ENCODE measurements around the gene HABP2.

DNA sequence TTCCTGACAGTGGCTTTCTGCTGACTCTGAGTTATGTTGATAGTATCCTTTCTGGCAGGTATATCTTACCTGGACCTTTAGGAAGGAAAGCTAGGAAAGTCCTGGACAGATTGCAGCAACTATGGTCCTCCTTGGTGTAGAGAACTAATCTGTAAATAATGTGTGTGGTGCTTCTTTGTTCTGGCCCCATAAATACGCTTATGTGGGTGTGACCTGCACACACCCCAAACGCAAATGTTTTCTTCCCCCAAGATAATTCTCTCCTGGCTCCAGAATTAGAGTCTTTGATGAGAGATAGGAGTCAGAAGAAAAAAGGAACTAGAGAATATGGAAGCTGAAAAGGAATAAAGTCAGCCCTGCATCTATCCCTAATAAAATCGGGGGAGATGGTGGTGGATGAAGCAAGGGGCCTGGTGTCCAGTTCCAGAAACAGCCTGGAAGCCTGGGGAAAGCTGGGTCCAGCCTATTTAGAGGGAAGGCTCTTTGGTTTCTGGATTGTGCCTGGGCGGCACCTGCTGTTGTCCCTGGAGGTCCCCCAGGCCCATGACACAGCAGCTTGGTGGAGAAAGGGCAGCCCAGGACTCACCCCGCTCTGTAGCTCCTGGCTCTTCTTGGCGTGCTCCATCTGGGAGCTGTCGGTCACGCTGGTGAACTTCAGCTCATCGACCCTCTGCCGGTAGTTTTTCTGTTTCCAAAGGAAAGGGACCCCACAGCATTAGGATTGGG, 72.8 kb downstream of the HABP2 start:
- TF ChIP-seq CTCF (conservative IDR thresholded peaks at IDR 0.05; ENCODE audit: low read depth in 2 of 2) (no peak), EZH2 (IDR thresholded peaks at IDR 0.05; ENCODE audit: low read depth, unreplicated experiment) (no peak), JUNB (IDR thresholded peaks at IDR 0.05; ENCODE audit: unreplicated experiment) (no peak), CREB1 (CRISPR knock-in tag; IDR thresholded peaks at IDR 0.05; ENCODE audit: low read depth) (no peak), POLR2AphosphoS5 (IDR thresholded peaks at IDR 0.05; ENCODE audit: low read depth) (no peak), EZH2phosphoT487 (IDR thresholded peaks at IDR 0.05; ENCODE audit: unreplicated experiment) (no peak)
- TF ChIP-seq, protein P1, sequence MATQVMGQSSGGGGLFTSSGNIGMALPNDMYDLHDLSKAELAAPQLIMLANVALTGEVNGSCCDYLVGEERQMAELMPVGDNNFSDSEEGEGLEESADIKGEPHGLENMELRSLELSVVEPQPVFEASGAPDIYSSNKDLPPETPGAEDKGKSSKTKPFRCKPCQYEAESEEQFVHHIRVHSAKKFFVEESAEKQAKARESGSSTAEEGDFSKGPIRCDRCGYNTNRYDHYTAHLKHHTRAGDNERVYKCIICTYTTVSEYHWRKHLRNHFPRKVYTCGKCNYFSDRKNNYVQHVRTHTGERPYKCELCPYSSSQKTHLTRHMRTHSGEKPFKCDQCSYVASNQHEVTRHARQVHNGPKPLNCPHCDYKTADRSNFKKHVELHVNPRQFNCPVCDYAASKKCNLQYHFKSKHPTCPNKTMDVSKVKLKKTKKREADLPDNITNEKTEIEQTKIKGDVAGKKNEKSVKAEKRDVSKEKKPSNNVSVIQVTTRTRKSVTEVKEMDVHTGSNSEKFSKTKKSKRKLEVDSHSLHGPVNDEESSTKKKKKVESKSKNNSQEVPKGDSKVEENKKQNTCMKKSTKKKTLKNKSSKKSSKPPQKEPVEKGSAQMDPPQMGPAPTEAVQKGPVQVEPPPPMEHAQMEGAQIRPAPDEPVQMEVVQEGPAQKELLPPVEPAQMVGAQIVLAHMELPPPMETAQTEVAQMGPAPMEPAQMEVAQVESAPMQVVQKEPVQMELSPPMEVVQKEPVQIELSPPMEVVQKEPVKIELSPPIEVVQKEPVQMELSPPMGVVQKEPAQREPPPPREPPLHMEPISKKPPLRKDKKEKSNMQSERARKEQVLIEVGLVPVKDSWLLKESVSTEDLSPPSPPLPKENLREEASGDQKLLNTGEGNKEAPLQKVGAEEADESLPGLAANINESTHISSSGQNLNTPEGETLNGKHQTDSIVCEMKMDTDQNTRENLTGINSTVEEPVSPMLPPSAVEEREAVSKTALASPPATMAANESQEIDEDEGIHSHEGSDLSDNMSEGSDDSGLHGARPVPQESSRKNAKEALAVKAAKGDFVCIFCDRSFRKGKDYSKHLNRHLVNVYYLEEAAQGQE (IDR thresholded peaks at IDR 0.05; ENCODE audit: unreplicated experiment) = no peak

Measured in GM23338 (cell line).